Jurkat, Clone E6-1 (cell line): Measurements from ENCODE around the gene FLT3.
"Not testable (repeated sequence)": the region's sequence is repeated elsewhere in the genome, so short reads cannot be mapped to it uniquely, and the experiment has no call there.

Experiments
- DNase-seq: peaks from one replicate; pipeline ENCODE4 v3.0.0-alpha.2; 2011; ENCODE audit warnings: low read depth, low spot score
- H3K4me3 ChIP-seq: 2 replicates; pipeline ENCODE4 v1.5.1; 2011; ENCODE audit warnings: mild to moderate bottlenecking, low read length, control low read depth, moderate library complexity

FLT3 gene

GRCh38 chr13:28110414-28110813 is 10.0 kb upstream of the FLT3 start:
- no peak overlapping the region for H3K4me3 ChIP-seq
- no peak for DNase-seq

GRCh38 chr13:28106976-28107375 is 6.6 kb upstream of the FLT3 start:
- DNase-seq, result no peak
- H3K4me3 ChIP-seq, result no peak overlapping the region

GRCh38 chr13:28101886-28102285 is 1.5 kb upstream of the FLT3 start:
- not testable (repeated sequence) for DNase-seq, H3K4me3 ChIP-seq

- DNase-seq, result no peak
- H3K4me3 ChIP-seq, result no peak overlapping the region
Observed at GRCh38 chr13:28099396-28100149, 803 bp downstream of the FLT3 start.

- H3K4me3 ChIP-seq, result no peak overlapping the region
- DNase-seq, result no peak
Observed at GRCh38 chr13:28097503-28097902, 2.9 kb downstream of the FLT3 start.

- H3K4me3 ChIP-seq, result no peak overlapping the region
- no peak for DNase-seq
Observed at GRCh38 chr13:28094306-28094705, 6.1 kb downstream of the FLT3 start.

GRCh38 chr13:28093881-28094280 is 6.5 kb downstream of the FLT3 start:
- no peak overlapping the region for H3K4me3 ChIP-seq
- peak; percentile 24 for DNase-seq

- DNase-seq, result no peak
- no peak overlapping the region for H3K4me3 ChIP-seq
Observed at GRCh38 chr13:28092431-28092830, 7.9 kb downstream of the FLT3 start.

- H3K4me3 ChIP-seq, result no peak overlapping the region
- no peak for DNase-seq
Observed at GRCh38 chr13:28089065-28089464, 11.3 kb downstream of the FLT3 start.

- DNase-seq, H3K4me3 ChIP-seq: not testable (repeated sequence)
Observed at GRCh38 chr13:28077820-28078219, 22.6 kb downstream of the FLT3 start.

- H3K4me3 ChIP-seq, result no peak overlapping the region
- no peak for DNase-seq
Observed at GRCh38 chr13:28077231-28077630, 23.1 kb downstream of the FLT3 start.

GRCh38 chr13:28071424-28071823 is 29.0 kb downstream of the FLT3 start:
- DNase-seq, result peak; percentile 53
- no peak overlapping the region for H3K4me3 ChIP-seq

- no peak overlapping the region for H3K4me3 ChIP-seq
- DNase-seq, result no peak
Observed at GRCh38 chr13:28067491-28067890, 32.9 kb downstream of the FLT3 start.

- no peak overlapping the region for H3K4me3 ChIP-seq
- peak; percentile 36 for DNase-seq
Observed at GRCh38 chr13:28058866-28059613, 41.3 kb downstream of the FLT3 start.

- DNase-seq, result no peak
- no peak overlapping the region for H3K4me3 ChIP-seq
Observed at GRCh38 chr13:28056970-28057712, 43.2 kb downstream of the FLT3 start.

- no peak for DNase-seq
- H3K4me3 ChIP-seq, result no peak overlapping the region
Observed at GRCh38 chr13:28056426-28056825, 44.0 kb downstream of the FLT3 start.

GRCh38 chr13:28055357-28055756 is 45.0 kb downstream of the FLT3 start:
- H3K4me3 ChIP-seq, result no peak overlapping the region
- no peak for DNase-seq

- no peak for DNase-seq
- no peak overlapping the region for H3K4me3 ChIP-seq
Observed at GRCh38 chr13:28052945-28053344, 47.4 kb downstream of the FLT3 start.

GRCh38 chr13:28049880-28050875 is 50.2 kb downstream of the FLT3 start:
- no peak overlapping the region for H3K4me3 ChIP-seq
- no peak for DNase-seq
